ENCODE data around the gene N4BP2. TPM values are rescaled to one million over a fixed set of nuclear protein-coding genes. Genes with fewer than 3 reads are reported as not detected.
"Not testable (repeated sequence)": the region's sequence is repeated elsewhere in the genome, so short reads cannot be mapped to it uniquely, and the experiment has no call there.

Gene N4BP2
- total RNA-seq, 1 donor from 2014 or later = 34.4 TPM

DNA sequence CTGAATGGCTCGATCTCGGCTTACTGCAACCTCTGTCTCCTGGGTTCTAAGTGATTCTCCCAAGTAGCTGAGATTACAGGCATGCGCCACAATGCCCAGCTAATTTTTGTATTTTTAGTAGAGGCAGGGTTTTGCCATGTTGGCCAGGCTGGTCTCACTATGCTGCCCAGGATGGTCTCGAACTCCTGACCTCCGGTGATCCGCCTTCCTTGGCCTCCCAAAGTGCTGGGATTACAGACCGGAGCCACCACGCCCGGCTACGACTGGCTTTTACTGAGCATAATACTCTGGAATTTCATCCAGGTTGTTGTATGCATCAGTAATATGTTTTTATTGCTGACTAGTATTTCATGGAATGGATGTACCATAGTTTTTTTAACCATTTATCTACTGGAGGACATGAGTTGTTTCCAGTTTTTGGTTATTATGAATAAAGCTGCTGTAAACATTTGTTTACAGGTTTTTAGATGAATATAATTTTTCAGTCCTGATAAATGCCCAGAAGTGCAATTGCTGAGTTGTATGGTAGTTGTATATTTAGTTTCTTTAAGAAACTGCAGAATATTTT, 31.2 kb downstream of the N4BP2 start:
- DNase-seq = no peak

DNA sequence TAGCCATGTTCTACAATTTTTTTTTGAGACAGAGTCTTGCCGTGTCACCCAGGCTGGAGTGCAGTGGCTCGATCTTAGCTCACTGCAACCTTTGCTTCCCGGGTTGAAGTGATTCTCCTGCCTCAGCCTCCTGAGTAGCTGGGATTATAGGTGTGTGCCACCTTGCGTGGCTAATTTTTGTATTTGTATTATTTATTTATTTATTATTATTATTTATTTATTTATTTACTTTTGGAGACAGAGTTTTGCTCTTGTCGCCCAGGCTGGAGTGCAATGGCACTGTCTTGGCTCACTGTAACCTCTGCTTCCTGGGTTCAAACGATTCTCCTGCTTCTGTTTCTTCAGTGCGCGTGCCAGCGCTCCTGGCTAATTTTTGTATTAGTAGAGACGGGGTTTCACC, 36.8 kb downstream of the N4BP2 start:
- not testable (repeated sequence) for DNase-seq

DNA sequence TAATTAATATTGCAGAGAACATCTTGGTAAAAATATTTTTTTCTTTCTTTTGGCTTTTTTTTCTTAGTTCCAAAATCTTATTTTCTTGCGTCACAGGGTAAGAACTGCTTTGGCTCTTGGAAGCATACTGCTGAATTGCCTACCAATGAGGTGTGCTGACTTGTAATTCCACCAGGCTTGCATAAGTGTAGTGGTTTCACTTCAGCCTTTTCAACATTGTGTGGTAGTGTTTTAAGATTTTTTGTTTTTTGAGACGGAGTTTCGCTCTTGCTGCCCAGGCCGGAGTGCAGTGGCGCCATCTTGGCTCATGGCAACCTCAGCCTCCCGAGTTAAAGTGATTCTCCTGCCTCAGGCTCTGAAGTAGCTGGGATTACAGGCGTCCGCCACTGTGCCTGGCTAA, 42.4 kb downstream of the N4BP2 start:
- DNase-seq = no peak

GRCh38 chr4:40107150-40107549, 50.5 kb downstream of the N4BP2 start:
- not testable (repeated sequence) for DNase-seq

GRCh38 chr4:40112027-40112792, 55.6 kb downstream of the N4BP2 start:
- DNase-seq = no peak

DNA sequence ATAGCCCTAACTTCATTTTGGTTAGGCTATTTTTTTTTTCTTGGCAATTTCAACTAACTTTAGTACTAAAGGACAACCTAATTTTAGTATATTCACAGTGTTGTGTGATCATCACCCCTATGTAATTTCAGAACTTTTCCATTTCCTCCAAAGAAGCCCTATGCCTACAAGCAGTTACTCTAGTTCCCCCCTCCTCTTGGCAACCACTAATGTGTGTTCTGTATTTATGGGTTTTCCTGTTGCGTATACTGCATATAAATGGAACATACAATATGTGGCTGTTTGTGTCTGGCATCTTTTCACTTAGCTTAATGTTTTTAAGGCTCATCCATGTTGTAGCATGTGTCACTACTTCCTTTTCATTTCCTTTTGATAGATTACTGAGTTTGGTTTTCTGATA, 57.6 kb downstream of the N4BP2 start:
- no peak for DNase-seq

GRCh38 chr4:40118861-40119260, 62.2 kb downstream of the N4BP2 start:
- DNase-seq = no peak

DNA sequence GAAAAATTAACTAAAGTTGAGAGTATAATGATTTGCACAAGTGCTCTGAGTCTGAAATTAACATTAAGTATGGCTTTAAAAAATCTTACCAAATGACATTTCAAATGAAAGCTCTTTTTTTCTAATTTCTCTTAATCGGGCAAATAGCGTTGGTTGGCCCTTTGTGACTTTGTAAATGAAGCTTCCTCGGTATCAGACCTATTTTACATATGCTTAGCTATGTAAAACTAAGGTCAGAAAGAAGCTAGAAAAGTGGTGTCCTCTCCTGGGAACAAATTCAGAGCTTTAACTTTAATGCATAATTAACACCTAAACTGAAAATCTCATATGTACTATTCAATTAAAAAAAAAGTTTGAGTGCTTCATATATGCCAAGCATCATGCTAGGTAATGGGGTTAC, 62.7 kb downstream of the N4BP2 start:
- DNase-seq = no peak

DNA sequence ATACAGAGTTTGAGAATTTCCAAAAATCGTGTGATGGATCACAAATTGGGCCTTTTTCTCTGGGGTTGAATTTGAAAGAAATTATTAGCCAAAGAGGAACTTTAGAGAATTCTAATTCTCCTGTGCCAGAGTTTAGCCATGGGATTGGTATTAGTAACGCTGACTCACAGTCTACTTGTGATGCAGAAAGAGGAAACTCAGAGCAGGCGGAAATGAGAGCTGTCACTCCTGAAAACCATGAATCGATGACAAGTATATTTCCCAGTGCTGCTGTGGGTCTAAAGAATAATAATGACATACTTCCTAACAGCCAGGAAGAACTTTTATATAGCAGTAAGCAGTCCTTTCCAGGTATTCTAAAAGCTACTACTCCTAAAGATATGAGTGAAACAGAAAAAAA, 64.9 kb downstream of the N4BP2 start:
- DNase-seq = no peak

- DNase-seq = no peak
Observed at GRCh38 chr4:40122941-40123340, 66.3 kb downstream of the N4BP2 start.

DNA sequence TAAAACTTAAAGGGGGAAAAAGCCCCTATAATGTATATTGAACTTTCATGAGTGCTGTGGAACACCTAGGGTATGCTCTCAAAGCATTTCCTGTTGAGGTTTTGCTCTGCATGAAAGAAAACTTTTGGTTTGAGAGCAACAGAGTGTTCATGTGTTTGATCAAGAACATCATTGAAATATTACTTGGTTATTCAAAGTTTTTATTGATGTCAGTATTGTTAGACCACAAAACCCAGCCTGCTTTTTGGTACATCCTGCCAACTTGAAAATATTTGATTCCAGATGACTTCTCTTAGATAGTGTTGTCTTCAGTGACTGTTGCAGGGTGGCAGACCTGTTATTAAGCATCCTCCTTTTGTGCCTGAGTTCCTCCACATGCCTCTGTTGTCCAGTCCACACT, 68.0 kb downstream of the N4BP2 start:
- no peak for DNase-seq

GRCh38 chr4:40130401-40131036, 73.9 kb downstream of the N4BP2 start:
- DNase-seq = no peak

DNA sequence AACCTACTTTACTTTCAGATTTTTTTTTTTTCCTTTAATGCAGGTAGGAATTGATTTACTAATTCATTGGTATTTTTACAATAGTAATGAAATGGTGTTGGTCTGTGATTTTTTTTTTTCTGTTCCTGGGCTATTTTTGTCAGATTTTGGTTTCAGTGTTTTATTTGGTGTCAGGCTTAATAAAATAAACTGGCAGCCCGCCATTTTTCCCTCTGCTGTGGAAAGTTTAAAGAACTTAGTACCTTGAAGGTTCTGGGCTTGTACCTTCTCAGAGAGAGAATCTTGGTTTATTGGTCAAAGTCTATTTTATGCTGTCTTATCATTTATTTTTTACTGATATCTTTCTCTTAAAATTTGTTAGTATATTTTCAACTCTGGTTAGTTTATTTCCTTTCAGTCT, 76.2 kb downstream of the N4BP2 start:
- no peak for DNase-seq

GRCh38 chr4:40134206-40134917, 77.7 kb downstream of the N4BP2 start:
- no peak for DNase-seq

DNA sequence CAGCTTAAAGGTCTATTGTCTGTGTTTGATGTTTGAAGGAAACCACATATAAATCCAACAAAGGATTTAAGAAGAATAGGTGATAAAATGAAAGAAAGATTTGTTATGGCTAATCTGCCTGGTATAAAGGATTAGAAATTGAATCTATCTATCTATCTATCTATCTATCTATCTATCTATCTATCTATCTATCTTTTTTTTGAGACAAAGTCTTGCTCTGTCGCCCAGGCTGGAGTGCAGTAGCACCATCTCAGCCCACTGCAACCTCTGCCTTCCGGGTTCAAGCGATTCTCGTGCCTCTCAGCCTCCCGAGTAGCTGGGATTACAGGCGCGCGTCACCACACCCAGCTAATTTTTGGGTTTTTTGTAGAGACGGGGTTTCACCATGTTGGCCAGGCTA, 79.6 kb downstream of the N4BP2 start:
- DNase-seq = not testable (repeated sequence)

DNA sequence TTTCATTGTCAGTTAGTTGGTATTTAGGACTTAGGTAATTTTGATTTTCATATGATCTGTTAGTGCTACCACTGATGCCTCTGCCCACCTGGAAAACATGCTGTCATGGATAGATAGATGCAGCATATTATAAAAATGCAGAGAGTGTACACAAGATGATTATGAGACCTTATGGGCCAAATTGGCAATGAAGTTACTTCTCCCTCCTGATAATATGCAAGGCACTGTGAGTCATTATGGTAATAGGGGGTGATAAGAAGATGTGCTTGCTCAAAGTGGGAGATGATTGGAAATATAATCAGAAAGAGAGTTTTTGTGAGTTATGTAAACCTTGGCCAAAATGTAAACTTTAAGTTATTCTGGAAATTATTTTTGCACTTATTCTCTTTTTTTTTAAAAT, 83.5 kb downstream of the N4BP2 start:
- DNase-seq = no peak

DNA sequence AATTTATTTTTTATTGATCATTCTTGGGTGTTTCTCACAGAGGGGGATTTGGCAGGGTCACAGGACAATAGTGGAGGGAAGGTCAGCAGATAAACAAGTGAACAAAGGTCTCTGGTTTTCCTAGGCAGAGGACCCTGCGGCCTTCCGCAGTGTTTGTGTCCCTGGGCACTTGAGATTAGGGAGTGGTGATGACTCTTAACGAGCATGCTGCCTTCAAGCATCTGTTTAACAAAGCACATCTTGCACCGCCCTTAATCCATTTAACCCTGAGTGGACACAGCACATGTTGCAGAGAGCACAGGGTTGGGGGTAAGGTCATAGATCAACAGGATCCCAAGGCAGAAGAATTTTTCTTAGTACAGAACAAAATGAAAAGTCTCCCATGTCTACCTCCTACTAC, 83.9 kb downstream of the N4BP2 start:
- DNase-seq = not testable (repeated sequence)

DNA sequence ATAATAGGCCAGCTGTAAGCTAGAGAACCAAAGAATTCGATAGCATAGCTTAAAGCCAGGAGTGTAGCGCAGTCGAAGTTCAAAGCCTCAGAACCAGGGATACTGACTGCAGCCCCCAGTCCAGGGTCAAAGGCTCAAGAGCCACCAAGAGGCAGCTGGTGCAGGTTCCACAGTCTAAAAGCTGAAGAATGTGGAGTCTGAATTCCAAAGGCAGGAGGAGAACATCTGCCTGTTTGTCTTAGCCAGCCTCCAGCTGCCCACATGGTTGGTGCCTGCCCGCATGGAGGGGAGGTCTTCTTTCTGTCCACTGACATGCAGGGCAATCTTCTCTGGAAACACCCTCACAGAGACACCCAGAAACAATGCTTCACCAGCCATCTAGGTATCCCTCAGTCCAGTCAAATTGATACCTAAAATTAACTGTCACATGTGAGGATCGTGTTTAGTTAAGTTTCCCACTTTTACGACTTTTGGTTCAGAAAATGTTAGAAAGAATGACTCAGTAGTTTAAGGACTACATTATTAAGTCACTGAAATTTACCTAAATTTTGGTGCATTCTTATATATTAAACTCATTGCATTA, 87.4 kb downstream of the N4BP2 start:
- DNase-seq = no peak

- DNase-seq = no peak
Observed at GRCh38 chr4:40144716-40145115, 88.1 kb downstream of the N4BP2 start.

GRCh38 chr4:40147490-40147889, 90.8 kb downstream of the N4BP2 start:
- DNase-seq = not testable (repeated sequence)

DNA sequence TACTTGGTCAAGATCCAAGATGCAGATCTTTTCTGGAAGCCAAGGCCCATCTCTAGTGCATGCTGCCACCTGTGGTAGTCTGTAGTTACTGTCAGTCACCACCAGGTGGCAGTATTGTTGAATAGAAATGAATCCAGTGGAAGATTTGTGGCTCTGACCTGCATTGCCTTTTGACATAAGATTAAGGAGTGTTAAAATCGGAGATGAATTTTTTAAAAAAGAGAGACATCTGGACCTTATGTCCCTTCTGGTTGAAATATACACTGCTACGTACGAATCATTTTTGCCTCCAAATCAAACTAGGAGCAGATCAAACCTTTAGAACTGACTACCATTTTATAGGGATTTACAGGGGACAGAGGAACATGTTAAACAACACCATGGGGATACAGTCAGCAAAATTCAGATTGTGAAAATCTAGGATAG, 93.3 kb downstream of the N4BP2 start:
- peak; percentile 66 for DNase-seq

DNA sequence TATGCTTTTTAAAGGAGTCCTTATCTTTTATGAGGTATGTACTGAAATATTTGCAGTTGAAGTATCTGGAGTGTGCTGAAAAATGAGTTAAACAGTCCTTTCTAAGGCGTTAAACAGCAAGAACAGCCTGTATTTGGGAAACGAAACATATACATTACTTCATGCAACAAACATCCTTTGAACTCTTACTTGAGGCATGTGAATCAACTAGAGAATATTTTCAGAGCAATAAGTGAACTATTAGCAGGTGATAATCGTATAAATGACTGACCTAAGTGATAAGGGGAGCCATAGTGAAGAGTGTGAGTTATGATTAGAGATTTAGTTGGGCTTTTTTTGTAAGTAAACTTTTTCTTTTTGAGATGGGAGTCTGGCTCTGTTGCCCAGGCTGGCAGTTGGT, 94.3 kb downstream of the N4BP2 start:
- DNase-seq = no peak

DNA sequence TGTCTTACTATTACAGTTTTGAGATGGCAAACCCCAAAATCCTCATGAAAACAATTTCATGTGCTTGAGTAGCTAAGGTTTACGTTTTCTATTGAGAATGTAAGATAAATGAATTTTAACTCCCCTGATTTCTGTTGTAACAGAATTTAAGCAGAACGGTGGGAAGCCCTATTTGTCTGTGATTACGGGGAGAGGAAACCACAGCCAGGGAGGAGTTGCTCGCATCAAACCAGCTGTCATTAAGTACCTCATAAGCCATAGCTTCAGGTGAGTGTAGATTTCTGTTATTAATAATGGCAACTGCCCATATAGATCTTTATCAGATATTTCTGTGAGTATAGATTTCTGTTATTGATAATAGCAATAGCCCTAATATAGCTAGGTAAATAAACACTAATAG, 96.0 kb downstream of the N4BP2 start:
- DNase-seq = no peak
